Cardiac muscle cell (in vitro differentiated cells and primary cell): ENCODE measurements around the gene IRAK3. TPM values are rescaled to one million over a fixed set of nuclear protein-coding genes. Genes with fewer than 3 reads are reported as not detected.

Experiments used
- DNase-seq, 2 donors: peaks; one replicate each; pipeline versions ENCODE4 v3.0.0 to v3.0.0-alpha.2; 2010 to 2017; ENCODE audit warnings: low read depth in 1 of 2, low spot score in 1 of 2
- H3K27ac ChIP-seq: fragments of 200-600 bp; sonication (generic); 2 replicates; pipeline ENCODE4 v1.5.1; 2016
- H3K27me3 ChIP-seq: fragments of 200-600 bp; sonication (generic); 2 replicates; pipeline ENCODE4 v1.6.0; 2016; ENCODE audit warnings: control low read depth
- H3K36me3 ChIP-seq: fragments of 200-600 bp; sonication (generic); 2 replicates; pipeline ENCODE4 v1.5.1; 2016; ENCODE audit warnings: control low read depth
- H3K4me1 ChIP-seq: fragments of 200-600 bp; sonication (generic); 2 replicates; pipeline ENCODE4 v1.8.1; 2017; ENCODE audit warnings: low read depth, mild to moderate bottlenecking, mixed run types
- H3K4me3 ChIP-seq: fragments of 200-600 bp; sonication (generic); 2 replicates; pipeline ENCODE4 v1.5.1; 2016; ENCODE audit warnings: mild to moderate bottlenecking
- H3K9me3 ChIP-seq: fragments of 200-600 bp; sonication (generic); 2 replicates; pipeline ENCODE4 v1.5.1; 2017; ENCODE audit warnings: low read depth, mild to moderate bottlenecking, control low read depth
- CTCF ChIP-seq: IDR thresholded peaks from 2 replicates; pipeline ENCODE4 v1.5.1; 2012; ENCODE audit warnings: low read depth, mild to moderate bottlenecking, low read length
- polyA plus RNA-seq: library from polyadenylated mRNA; unstranded; fragments of >200 nt; fragmentation: Nextera tagmentation; extraction: Ambion mirVana; gene quantifications from 2 replicates; pipeline ENCODE4 v1.2.1, GENCODE V29; 2016
- total RNA-seq: library from RNA; depleted of rRNA; stranded (reverse); fragments of >200 nt; gene quantifications from 2 replicates; pipeline ENCODE4 v1.2.3, GENCODE V29; 2016

The IRAK3 gene
- total and polyA plus RNA-seq, 2 experiments from 2014 or later, result 0.11 to 0.27 TPM

DNA sequence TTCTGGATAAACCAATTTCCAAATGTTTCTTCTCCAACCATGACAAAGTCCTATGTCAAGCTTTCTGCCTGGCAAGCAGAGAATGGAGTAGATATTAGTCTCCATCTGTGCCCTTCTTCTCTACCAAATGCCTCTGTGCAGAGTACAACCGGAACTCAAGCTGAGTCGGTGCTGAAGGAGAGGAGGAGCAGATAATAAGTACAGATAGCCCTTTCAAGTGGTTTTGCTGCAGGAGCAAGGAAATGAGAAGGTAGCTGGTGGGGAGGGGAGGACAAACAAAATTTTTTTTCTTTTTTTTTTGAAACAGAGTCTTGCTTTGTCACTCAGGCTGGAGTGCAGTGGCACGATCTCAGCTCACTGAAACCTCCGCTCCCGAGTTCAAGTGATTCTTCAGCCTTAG, 99.1 kb downstream of the IRAK3 start:
- no peak for DNase-seq
- no peaks in the 10 kb centered on the region for H3K4me1 ChIP-seq
- H3K27me3 ChIP-seq, result no peaks in the 10 kb centered on the region
- no peak overlapping the region for H3K4me3 ChIP-seq
- H3K9me3 ChIP-seq, result no peaks in the 10 kb centered on the region
- no peak for TF ChIP-seq CTCF
- H3K36me3 ChIP-seq, result no peaks in the 10 kb centered on the region
- H3K27ac ChIP-seq, result no peak overlapping the region

- Histone ChIP-seq H3K27ac (no peak overlapping the region), H3K27me3 (no peaks in the 10 kb centered on the region), H3K9me3 (no peaks in the 10 kb centered on the region), H3K36me3 (no peaks in the 10 kb centered on the region), H3K4me1 (no peaks in the 10 kb centered on the region), H3K4me3 (no peak overlapping the region)
- no peak for TF ChIP-seq CTCF
- DNase-seq, result no peak
Observed at GRCh38 chr12:66289485-66289884, 100.5 kb downstream of the IRAK3 start.

- Histone ChIP-seq H3K4me3 (no peak overlapping the region), H3K36me3 (no peaks in the 10 kb centered on the region), H3K9me3 (no peaks in the 10 kb centered on the region), H3K27ac (no peak overlapping the region), H3K4me1 (no peaks in the 10 kb centered on the region), H3K27me3 (no peaks in the 10 kb centered on the region)
- no peak for TF ChIP-seq CTCF
- no peak for DNase-seq
Observed at GRCh38 chr12:66290716-66291200, 101.7 kb downstream of the IRAK3 start.

DNA sequence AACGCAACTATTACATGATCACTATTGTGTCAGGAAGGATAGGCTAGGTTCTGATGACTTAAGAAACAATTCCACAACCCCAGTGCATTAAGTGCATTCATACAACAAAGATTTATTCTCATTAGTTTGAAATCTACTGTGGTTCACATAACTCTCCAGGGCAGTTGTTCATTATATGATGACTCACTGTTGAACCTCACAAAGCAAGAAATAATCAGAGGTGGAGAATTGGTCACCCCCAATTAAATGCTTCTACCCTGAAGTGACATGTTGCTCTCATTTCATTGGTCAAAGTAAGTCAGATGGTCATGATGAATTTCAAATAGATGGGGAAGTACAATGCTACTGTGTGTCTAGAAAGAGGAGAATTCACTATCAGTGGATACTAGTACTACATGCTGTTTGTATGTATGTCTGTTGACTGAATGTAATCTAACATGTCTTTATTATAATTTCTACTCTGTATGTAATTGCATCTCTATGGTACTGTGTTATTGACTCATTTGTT, 107.2 kb downstream of the IRAK3 start:
- no peaks in the 10 kb centered on the region for H3K9me3 ChIP-seq
- H3K4me3 ChIP-seq, result no peak overlapping the region
- no peak for TF ChIP-seq CTCF
- no peaks in the 10 kb centered on the region for H3K4me1 ChIP-seq
- no peaks in the 10 kb centered on the region for H3K36me3 ChIP-seq
- H3K27me3 ChIP-seq, result peaks cover 15% of the 10 kb centered on the region
- DNase-seq, result no peak
- no peak overlapping the region for H3K27ac ChIP-seq

DNA sequence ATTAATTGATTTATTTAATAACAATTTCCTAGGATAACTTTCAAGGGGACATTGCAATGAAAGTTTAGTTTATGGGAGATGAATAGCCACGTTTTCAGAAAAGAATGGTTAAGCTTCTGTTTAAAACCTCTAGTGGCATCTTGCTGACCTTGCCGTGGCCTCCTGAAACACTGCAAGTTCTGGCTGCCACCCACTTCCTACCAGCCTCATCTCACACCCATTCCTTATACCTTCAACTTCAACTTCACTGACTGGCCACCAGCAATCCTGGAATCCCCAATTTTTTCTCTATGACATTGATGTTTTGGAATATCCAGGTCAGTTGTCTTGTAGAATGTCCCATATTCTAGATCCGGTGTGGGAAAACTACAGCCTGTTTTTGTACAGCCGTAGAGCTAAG, 108.1 kb downstream of the IRAK3 start:
- DNase-seq, result no peak
- no peak for TF ChIP-seq CTCF
- no peaks in the 10 kb centered on the region for H3K9me3 ChIP-seq
- no peaks in the 10 kb centered on the region for H3K4me1 ChIP-seq
- no peaks in the 10 kb centered on the region for H3K36me3 ChIP-seq
- H3K27me3 ChIP-seq, result peaks cover 17% of the 10 kb centered on the region
- no peak overlapping the region for H3K27ac ChIP-seq
- no peak overlapping the region for H3K4me3 ChIP-seq
